Stomach (tissue), 9 donors: Measurements from ENCODE around the gene ACSM3. TPM values are rescaled to one million over a fixed set of nuclear protein-coding genes. Genes with fewer than 3 reads are reported as not detected.

Source experiments
- DNase-seq, 2 donors: peaks; one replicate each; pipeline versions ENCODE4 v3.0.0 to v3.0.0-alpha.2; 2013 to 2019
- H3K27ac ChIP-seq, 5 donors: fragments of 200-600 bp in 4 of 5; sonication (generic) in 4 of 5; one replicate each; pipeline ENCODE4 v1.5.1; 2013 to 2019; ENCODE audit warnings: mild to moderate bottlenecking in 1 of 5, moderate library complexity in 1 of 5
- H3K27me3 ChIP-seq, 3 donors: fragments of 200-600 bp; sonication (generic); one replicate each; pipeline ENCODE4 v1.5.1; 2017 to 2019; ENCODE audit warnings: mixed run types in 1 of 3
- H3K36me3 ChIP-seq, 4 donors: fragments of 200-600 bp; sonication (generic); 1 replicate in 3 of 4; 2 replicates in 1 of 4; pipeline ENCODE4 v1.5.1; 2016 to 2019
- H3K4me1 ChIP-seq, 4 donors: fragments of 200-600 bp; sonication (generic); one replicate each; pipeline ENCODE4 v1.5.1; 2016 to 2019
- H3K4me3 ChIP-seq, 4 donors: fragments of 200-600 bp; sonication (generic) in 3 of 4; one replicate each; pipeline ENCODE4 v1.5.1; 2016 to 2019; ENCODE audit warnings: mild to moderate bottlenecking in 1 of 4
- H3K9me3 ChIP-seq, 4 donors: fragments of 200-600 bp; sonication (generic); one replicate each; pipeline ENCODE4 v1.5.1; 2016 to 2019
- CTCF ChIP-seq, 7 experiments: fragments of 450-650 bp in 4 of 7; fragments of 200-600 bp in 3 of 7; sonication (generic) in 3 of 7; IDR thresholded peaks; one replicate each; pipeline ENCODE4 v1.5.1; 2016 to 2019; ENCODE audit warnings: antibody characterized with exemption in 7 of 7, control low read depth in 2 of 7, mild to moderate bottlenecking in 1 of 7
- EP300 ChIP-seq: sonication (generic); formaldehyde crosslinking; IDR thresholded peaks from one replicate; pipeline ENCODE4 v1.6.1; 2017; ENCODE audit warnings: antibody characterized with exemption
- POLR2A ChIP-seq, 4 donors: fragments of 450-650 bp; IDR thresholded peaks; one replicate each; pipeline ENCODE4 v1.6.1; 2016; ENCODE audit warnings: antibody characterized with exemption in 4 of 4, control low read depth in 2 of 4, mild to moderate bottlenecking in 1 of 4, moderate library complexity in 1 of 4
- POLR2AphosphoS5 ChIP-seq, 3 donors: sonication (generic); formaldehyde crosslinking; IDR thresholded peaks; one replicate each; pipeline ENCODE4 v1.6.1; 2016; ENCODE audit warnings: antibody characterized with exemption in 3 of 3
- WGBS, 5 donors: extraction: QIAGEN DNeasy Blood & Tissue Kit in 3 of 5; methylation state at CpG; one replicate each; pipeline versions ENCODE4 v1.1.5 to v1.1.7; 2013 to 2018; 5-methylcytosine and 5-hydroxymethylcytosine counted together
- intact Hi-C: fragments of 100-400 bp; cut with DNase I; formaldehyde crosslinking; loops from one replicate; pipeline ENCODE4 v1.15.1; 2023; ENCODE audit warnings: low total_unique reads
- polyA plus RNA-seq, 3 donors: library from polyadenylated mRNA; stranded (reverse); fragments of 200-250 nt; gene quantifications; one replicate each; pipeline ENCODE4 v1.2.3, GENCODE V29; 2013
- total RNA-seq, 5 donors: library from RNA; depleted of rRNA; stranded (reverse); fragments of >200 nt; gene quantifications; one replicate each; pipeline versions ENCODE4 v1.1.0 to v1.2.3, GENCODE V29; 2014 to 2016
- donor health status: healthy with polysubstance abuse.
- donor health status: Bipolar disorder and iron deficiency.
- donor health status: healthy.

ACSM3 gene
- total and polyA plus RNA-seq, 8 donors = 5.8 to 114 (median 47.6) TPM

GRCh38 chr16:20767577-20767976, 3.8 kb downstream of the ACSM3 start:
- DNase-seq = no peak
- peaks cover 5 to 37% (median 14%) of the 10 kb centered on the region in 4 donors for H3K4me1 ChIP-seq
- intact Hi-C loops = no loop called here
- H3K27ac ChIP-seq = peak overlapping the region in 1 of 5 donors; percentile 31
- peaks cover 0 to 11% (median 1%) of the 10 kb centered on the region in 4 donors for H3K36me3 ChIP-seq
- TF ChIP-seq POLR2AphosphoS5 (IDR thresholded peaks at IDR 0.05) (no peak), EP300 (no peak), CTCF (IDR thresholded peaks at IDR 0.05) (no peak), POLR2A (IDR thresholded peaks at IDR 0.05) (no peak)
- no peaks in the 10 kb centered on the region for H3K27me3 ChIP-seq
- no peak overlapping the region for H3K4me3 ChIP-seq
- H3K9me3 ChIP-seq = no peaks in the 10 kb centered on the region

GRCh38 chr16:20768121-20768520, 4.3 kb downstream of the ACSM3 start:
- H3K4me3 ChIP-seq = no peak overlapping the region
- 95 to 100% (median 100%) methylated on average over 1 of the region's 1 CpG for WGBS, 5 donors
- peaks cover 0 to 11% (median 1%) of the 10 kb centered on the region in 4 donors for H3K36me3 ChIP-seq
- DNase-seq = no peak
- no peaks in the 10 kb centered on the region for H3K9me3 ChIP-seq
- no peaks in the 10 kb centered on the region for H3K27me3 ChIP-seq
- intact Hi-C loops = no loop called here
- no peak overlapping the region for H3K27ac ChIP-seq
- peaks cover 5 to 31% (median 12%) of the 10 kb centered on the region in 4 donors for H3K4me1 ChIP-seq
- TF ChIP-seq POLR2AphosphoS5 (IDR thresholded peaks at IDR 0.05) (no peak), EP300 (no peak), POLR2A (IDR thresholded peaks at IDR 0.05) (no peak), CTCF (IDR thresholded peaks at IDR 0.05) (no peak)

- H3K27me3 ChIP-seq = no peaks in the 10 kb centered on the region
- intact Hi-C loops = no loop called here
- no peak overlapping the region for H3K4me3 ChIP-seq
- no peaks in the 10 kb centered on the region for H3K9me3 ChIP-seq
- DNase-seq = no peak
- H3K4me1 ChIP-seq = peaks cover 5 to 29% (median 11%) of the 10 kb centered on the region in 4 donors
- no peak for TF ChIP-seq EP300
- no peak for TF ChIP-seq CTCF (IDR thresholded peaks at IDR 0.05)
- WGBS, 5 donors = 53 to 97% (median 73%) methylated on average over 1 of the region's 1 CpG
- peaks cover 0 to 11% (median 1%) of the 10 kb centered on the region in 4 donors for H3K36me3 ChIP-seq
- H3K27ac ChIP-seq = no peak overlapping the region
Measured at GRCh38 chr16:20768818-20769217, 5.0 kb downstream of the ACSM3 start.

- intact Hi-C loops = no loop called here
- no peaks in the 10 kb centered on the region for H3K27me3 ChIP-seq
- 38 to 75% (median 59%) methylated on average over 3 of the region's 3 CpGs for WGBS, 5 donors
- no peaks in the 10 kb centered on the region for H3K9me3 ChIP-seq
- DNase-seq = no peak
- H3K4me3 ChIP-seq = no peak overlapping the region
- peaks cover 0 to 7% (median 0%) of the 10 kb centered on the region in 4 donors for H3K4me1 ChIP-seq
- H3K36me3 ChIP-seq = peaks cover 0 to 37% (median 27%) of the 10 kb centered on the region in 4 donors
- TF ChIP-seq POLR2AphosphoS5 (IDR thresholded peaks at IDR 0.05) (no peak), CTCF (IDR thresholded peaks at IDR 0.05) (no peak), EP300 (no peak), POLR2A (IDR thresholded peaks at IDR 0.05) (no peak)
- H3K27ac ChIP-seq = no peak overlapping the region
Measured at GRCh38 chr16:20773679-20774078, 9.9 kb downstream of the ACSM3 start.
